LNCaP clone FGC (cell line): ENCODE data around the gene LHX3.

ENCODE experiments used
- DNase-seq: peaks from one replicate; pipeline ENCODE4 v3.0.0-alpha.2; 2011; ENCODE audit warnings: low read depth
- H3K4me3 ChIP-seq: 2 replicates; pipeline ENCODE4 v1.5.1; 2011; ENCODE audit warnings: mild to moderate bottlenecking, low read depth, low read length, control low read depth
- CTCF ChIP-seq: IDR thresholded peaks from 2 replicates; pipeline ENCODE4 v1.5.1; 2012; ENCODE audit warnings: mild to moderate bottlenecking; ENCODE audit not compliant: control insufficient read depth, insufficient read depth; ENCODE audit errors: extremely low read depth

The LHX3 gene

GRCh38 chr9:136211441-136212344, 6.8 kb upstream of the LHX3 start:
- DNase-seq: no peak
- TF ChIP-seq CTCF: no peak
- no peak overlapping the region for H3K4me3 ChIP-seq

DNA sequence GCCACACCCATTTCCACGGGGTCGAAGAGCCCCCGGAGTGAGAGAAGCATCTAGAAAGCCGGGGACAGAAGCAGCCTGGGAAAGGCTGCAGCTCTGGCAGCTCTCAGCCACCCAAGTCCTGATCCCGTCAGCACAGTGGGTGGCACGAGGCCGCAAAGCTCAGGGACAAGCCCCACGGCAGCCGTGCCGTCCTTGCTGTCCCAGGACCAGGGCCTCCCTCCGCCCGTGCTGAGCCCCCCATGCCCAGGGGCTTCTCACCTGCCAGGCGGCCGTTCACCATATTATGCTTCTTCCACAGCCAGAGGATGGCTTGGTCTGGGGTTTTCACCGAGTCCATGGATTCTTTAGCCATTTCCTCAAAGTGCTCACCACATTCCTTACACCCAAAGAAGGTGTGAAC, 6.1 kb upstream of the LHX3 start:
- no peak for DNase-seq
- no peak for TF ChIP-seq CTCF
- H3K4me3 ChIP-seq: no peak overlapping the region

DNA sequence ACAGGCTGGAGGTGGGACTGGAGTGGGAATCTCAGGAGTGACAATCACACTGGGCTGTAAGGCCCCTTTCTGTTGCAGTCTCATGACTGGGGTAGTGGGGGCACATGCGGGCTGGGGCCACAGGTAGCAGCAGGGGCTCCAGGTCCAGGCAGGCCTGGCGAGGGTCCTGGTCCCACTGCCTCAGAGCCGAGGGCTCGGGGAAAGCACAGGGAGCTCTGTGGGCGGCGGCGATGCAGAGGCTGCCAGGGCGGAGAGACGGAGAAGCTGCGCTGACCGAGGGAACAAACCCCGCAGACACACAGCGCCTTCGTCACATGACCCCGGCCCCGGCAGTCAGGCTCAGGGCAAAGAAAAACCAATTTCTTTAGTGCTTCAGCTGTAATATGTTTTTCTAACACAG, 5.3 kb upstream of the LHX3 start:
- H3K4me3 ChIP-seq: no peak overlapping the region
- TF ChIP-seq CTCF: no peak
- no peak for DNase-seq

DNA sequence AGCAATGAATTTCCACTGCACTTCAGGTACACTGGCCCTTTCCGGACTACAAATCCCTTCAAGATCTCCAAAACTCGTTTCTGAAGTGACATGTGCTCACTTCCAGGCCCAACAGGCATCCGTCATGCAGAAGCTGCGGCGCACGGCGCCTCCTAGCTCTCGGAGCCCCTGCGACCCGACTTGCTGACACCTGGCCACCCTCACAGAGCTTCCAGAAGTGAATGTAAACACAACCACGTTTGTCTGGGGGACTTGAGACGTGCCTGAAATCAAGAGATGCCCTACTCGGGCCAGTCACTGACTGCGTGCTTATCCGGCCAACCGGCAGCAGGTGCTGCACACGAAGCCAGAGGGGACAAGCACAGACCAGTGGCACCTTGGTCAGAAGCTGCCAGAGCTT, 4.9 kb upstream of the LHX3 start:
- no peak overlapping the region for H3K4me3 ChIP-seq
- no peak for DNase-seq
- TF ChIP-seq CTCF: no peak

DNA sequence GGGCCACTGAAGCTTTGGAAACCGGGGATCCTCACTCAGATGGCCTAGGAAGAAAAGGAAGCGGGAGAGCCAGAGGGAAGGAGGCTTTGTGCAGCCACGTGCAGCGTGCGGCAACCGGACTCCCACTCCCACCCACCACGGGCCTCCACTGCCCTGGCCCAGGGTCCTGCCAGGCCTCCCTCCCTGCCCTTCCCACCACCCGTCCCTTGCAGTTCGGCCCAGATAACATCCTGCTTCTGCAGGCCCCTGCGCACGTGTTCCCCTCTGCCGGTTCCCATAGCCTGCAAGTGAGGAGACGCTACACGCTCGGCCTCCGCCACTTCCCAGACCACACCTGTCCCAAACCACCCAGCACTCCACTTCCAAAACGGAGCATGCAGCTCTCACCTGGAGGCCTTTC, 4.3 kb upstream of the LHX3 start:
- TF ChIP-seq CTCF: no peak
- no peak for DNase-seq
- H3K4me3 ChIP-seq: no peak overlapping the region

DNA sequence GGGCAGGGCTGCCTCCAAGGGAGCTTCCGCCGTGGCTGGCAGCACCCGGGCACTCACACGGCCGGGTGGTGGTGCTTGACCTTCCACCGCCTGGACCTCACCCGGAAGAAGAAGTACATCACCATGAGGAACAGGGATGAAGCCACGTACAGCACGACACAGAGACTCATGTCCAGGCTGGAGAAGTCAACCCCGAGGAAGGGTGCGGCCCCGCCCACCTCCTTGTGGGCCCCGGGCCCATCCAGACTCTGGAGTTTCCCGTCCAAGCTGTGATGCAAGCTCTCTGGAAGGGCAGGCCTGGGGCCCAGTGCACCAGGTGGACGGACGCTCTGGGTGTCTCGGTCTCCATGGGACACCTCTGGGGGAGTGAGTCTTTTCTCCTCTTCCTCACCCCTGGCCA, 3.7 kb upstream of the LHX3 start:
- TF ChIP-seq CTCF: no peak
- no peak overlapping the region for H3K4me3 ChIP-seq
- DNase-seq: no peak

DNA sequence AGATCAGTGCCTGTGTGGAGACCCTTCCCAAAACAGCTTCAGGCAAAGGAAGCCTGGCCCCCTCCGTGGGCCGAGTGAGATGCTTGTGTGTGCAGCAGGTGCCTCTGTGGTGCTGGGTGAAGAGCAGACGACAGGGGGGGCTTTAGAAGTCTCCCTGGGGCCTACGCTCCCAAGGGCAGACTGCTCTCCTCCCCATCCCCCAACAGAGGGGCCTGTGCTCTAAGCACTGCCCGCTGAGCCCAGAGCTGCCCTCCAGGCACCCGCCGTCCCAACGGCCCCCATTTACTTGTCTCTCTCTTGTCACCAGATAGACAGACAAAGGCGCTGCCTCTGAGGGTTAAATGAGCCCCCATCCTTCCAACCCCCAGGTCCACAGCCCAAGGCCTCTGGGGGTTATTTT, 2.7 kb upstream of the LHX3 start:
- no peak for TF ChIP-seq CTCF
- DNase-seq: no peak
- no peak overlapping the region for H3K4me3 ChIP-seq
